GM19463 (cell line): ENCODE data around the gene MCTP2.

Experiments
- ATAC-seq: cut with Tn5 transposase; IDR thresholded peaks from one replicate; pipeline ENCODE4 v1.9.1; 2021; ENCODE audit warnings: mild to moderate bottlenecking, moderate library complexity; ENCODE audit not compliant: unreplicated experiment

The MCTP2 gene

DNA sequence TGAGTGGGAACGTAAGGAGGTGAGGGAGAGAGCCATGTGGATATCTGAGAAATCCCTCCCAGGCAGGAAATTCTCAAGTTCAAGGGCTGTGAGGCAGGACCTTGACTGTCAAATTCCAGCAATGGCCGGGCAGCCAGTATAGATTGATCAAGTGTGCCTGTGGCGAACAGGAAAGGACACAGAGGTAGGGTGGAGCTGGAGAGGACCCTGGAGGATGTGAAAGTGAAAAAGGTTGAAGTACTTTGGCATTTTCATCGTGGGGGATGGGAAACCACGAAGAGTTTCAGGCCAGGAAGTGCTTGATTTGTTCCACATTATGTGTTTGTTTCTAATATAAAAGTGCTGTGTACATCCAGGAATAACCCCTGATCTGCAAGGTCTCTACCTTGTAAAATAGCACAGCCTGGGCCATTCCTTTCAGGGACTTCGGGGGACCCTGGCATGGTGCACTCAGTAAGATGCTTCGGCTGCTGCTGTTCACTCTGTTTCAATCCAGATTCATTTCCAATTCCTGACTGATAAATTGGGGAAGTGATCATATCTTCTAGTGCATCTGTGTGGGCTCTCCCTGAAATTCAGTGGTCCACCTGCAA lies 156.6 kb downstream of the MCTP2 start:
- peak; percentile 83 for ATAC-seq

- ATAC-seq: no peak
Observed at GRCh38 chr15:94395640-94396039, 164.3 kb downstream of the MCTP2 start.

DNA sequence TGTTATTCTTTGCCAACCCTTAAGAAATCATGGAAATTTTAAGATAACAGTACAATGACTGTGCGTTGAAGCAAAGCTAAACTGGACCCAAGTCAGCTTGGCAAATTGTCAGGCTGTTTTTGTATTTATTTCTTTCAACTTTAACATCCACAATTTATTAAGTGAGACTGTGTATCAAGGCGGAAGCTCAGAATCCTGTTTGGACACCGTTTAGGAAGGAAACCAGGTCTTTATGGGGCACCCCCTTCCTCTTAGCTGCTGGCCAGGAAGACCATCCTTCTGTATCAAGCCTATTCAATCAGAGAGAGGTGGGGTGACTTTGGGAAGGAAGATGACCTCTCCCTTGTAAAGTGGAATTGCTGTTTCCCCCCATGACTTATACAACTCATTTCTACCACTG lies 166.0 kb downstream of the MCTP2 start:
- no peak for ATAC-seq

GRCh38 chr15:94398001-94398400 lies 166.6 kb downstream of the MCTP2 start:
- no peak for ATAC-seq

GRCh38 chr15:94400526-94401298 lies 169.4 kb downstream of the MCTP2 start:
- ATAC-seq: no peak

- ATAC-seq: no peak
Observed at GRCh38 chr15:94403331-94403730, 172.0 kb downstream of the MCTP2 start.

DNA sequence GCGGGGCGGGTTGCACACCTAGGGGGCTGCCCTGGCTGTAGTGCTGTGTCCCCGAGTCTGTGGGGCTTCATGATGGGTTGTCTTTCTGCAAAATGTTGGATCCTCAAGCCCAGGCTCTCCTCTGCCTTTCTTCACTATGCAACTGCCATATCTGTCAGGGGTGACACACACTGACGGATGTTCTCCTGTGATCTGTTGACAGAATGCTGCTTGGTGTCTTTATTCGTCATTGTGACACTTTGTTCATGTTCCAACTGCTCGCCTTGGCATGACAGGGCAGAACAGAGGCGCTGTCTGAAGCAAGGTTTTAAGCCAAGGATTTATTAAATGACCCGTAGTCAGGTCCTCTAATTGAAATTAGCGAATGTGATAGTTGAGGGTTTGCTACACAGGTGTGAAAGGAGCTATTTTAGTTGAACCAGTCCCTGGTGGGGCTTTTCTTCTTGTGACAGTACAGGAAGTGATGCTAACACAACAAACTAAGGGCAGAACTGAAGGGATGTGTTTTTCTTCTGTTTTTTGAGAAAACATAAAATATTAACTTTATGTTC lies 173.4 kb downstream of the MCTP2 start:
- ATAC-seq: no peak

DNA sequence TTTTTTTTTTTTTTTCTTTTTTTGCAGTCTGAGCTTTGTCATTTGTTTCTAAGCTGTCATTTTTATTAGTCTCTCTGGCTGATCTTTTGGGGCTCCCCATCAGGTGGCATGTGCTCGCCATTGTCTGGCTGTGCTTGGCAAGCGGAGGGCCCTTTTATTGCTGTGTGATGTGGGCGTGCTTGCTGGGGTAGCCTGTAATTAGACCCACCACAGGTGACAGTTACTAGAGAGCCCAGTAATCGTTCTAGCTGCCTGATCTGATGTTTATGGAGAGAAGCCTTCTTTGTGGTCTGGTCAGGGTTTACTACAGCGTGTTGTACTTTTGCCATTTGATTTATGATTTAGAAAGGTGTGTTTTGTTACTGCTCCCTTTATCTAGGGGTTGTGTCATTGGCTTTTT lies 179.9 kb downstream of the MCTP2 start:
- no peak for ATAC-seq

- ATAC-seq: no peak
Observed at GRCh38 chr15:94411846-94412245, 180.5 kb downstream of the MCTP2 start.

DNA sequence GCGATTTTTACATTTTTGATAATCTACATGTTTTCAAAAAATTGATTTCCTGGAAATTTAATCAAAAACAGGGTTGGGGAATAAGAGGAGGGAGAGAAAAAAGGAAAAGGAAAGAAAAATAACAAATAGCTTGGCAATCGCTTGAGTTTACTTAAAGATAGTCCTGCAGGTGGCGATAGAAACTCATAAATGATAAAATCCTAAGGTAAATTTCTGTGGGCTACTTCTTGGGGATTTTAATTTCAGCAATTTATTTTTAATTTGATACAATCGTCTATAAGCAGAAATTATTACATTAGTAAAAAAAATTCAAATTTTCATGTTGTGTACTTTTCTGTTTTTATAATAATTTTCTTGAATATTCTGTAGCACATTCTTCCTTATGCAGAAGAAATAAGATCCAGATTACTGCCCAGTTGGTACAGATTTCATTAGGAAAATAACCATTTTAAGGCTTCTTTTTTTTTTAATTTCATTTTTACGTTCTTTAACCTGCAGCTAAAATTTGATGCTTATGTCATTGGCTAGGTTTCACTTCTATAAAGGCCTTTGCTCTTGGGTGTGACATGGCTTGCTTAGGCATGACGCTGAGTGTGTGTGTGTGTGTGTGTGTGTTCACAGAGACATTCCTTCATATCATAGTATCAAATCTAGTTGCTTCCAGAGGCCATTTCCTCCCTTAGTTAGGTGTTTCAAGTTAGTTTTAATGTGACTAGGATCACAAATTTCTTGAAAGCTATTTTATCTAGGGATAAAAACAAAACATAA lies 181.8 kb downstream of the MCTP2 start:
- peak; percentile 77 for ATAC-seq

DNA sequence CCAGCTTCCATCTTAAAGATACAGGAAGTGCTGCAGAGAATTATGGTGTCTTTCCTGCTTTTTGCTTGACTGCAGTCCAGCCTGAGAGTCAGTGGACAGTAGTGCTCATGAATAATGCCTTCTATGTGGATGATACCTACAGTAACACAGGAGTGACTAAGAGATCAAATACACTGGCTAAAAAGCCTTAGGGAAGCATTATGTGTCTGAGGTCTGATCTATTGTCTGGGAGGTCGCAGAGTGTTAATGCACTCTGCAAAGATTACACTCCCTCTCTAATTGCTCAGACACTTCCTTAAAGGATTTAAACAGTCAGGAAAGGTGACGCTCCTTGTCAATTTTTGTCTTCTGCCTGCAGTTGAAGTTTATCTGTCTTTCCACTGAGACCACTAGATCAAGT lies 183.6 kb downstream of the MCTP2 start:
- no peak for ATAC-seq

GRCh38 chr15:94416267-94416666 lies 184.9 kb downstream of the MCTP2 start:
- ATAC-seq: no peak

DNA sequence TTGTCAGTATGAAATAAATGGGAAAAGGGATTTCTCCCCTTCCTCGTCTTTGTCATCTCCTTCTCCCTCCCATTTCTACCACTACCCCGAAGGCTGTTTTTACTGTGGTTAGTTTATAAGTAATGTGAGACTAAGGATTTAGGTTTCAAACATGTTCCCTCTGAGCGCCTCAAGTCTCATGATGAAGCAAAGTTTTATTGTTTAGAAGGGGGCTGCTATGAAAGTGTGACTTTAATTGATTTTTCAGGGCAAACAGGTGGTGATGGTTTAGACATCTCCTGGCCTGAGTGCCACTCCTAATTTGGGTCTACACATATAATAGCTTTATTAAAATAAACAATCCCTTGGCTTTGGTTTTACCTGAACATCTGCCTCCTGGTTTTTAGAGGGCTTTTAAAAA lies 185.5 kb downstream of the MCTP2 start:
- ATAC-seq: no peak

DNA sequence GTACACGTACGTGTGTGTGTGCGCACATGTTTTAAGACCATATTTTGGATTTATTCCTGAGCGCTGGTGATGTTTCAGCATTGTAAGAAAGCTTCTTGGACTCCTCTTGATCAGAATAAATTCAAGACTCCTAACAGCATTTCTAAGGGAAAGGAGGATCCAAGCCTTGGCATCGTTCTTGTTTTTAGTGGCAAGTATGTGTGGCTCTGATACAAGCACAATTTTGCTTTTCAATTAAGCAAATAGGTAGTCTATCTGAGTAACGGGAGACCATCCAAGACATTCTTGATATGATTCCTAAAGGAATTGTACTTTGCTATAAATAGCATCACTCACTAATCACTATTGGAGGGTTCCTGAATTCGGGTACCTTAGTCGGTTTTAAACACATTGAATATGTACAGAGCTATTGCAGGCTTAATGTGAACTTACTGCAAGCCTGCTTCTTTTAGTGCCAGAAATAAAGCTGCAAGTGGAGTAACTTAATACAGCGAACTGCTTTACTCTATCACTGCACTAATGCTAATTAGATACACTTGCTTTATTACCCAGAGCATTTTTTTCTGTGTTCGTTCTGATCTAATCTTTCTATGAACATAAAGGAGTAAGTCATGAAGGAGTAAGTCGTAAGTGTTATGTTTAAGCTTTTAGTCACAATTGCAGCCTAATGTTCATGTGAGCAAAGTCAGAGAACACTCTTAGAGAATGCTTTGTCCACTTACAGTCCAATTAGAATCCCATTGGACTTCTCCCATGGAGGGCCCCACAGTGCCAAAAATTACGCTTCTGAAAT lies 186.3 kb downstream of the MCTP2 start:
- ATAC-seq: no peak

- no peak for ATAC-seq
Observed at GRCh38 chr15:94421706-94422105, 190.3 kb downstream of the MCTP2 start.

DNA sequence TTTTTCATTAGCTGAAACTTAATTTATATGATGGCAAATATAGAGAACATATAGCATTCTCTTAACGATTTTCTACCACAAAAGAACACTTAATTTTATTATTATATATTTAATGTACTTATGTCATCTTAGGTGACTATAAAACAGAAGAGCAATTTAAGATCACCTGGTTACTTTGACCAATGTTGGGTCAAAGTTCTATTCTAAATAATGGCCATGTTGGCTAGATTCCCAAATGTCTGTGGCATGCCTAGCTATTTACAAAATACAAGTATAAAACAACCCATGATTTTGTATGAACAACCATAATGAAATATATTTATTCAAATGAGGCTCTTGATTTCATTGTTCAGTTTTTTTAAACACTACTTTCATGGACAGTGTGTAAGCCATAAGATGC lies 200.9 kb downstream of the MCTP2 start:
- no peak for ATAC-seq

DNA sequence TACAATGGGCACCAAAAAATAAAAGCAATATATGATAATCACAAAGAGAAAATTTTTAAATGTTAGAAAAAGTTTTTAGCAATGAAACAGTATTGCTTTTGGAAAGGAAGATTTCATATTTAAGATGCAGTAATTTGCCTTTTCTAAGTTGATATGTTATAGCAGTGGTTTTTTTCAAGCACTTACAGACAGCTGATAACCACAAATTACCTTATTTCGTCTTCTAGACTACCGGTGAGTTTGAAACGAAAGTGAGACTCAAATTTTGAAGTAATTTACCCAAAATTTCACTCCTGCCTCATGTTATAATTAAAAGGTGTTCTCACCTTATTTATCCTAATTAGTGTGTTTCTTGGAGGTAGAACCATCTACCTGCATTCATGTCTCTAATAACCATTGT lies 207.8 kb downstream of the MCTP2 start:
- ATAC-seq: no peak

DNA sequence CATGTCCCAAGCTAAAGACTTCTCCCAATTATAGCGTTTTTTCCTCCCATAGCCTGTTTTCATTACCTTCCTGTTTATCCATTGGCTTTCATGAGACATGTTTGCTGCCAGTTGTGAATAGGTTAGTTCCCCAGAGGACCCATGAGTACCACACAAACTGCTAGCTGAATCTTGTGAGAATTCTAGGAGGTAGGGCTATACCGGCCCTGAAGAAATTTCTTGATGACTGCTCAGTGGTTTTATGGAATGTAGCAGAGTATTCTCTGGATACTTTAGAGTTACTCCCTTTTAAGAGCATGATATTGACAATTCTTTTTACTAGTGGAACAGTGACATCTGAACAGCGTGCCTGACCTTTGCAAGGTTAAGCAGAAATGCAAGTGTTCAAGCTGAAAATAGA lies 210.4 kb downstream of the MCTP2 start:
- ATAC-seq: no peak

GRCh38 chr15:94442480-94442879 lies 211.1 kb downstream of the MCTP2 start:
- ATAC-seq: no peak

DNA sequence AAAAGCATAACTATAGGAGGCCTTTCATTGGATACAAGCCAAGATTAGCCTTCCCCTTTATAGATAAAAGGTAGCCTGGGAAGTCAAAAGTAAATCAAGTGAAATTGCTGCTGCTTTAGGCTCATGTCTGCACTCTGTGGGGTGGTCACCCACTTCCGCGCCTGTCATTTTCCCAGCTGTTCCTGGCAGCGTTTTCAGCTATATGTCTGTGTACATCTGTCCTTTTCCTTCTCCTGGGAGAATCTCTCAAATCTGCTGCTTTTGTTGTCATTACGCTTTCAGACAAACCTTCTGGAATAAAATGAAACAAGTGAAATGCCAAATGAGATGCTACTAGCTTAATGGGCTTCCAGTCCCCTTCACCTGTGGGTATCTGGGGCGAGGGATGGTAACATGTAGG lies 211.8 kb downstream of the MCTP2 start:
- no peak for ATAC-seq

- ATAC-seq: no peak
Observed at GRCh38 chr15:94445566-94446160, 214.3 kb downstream of the MCTP2 start.
